Retinal pigment epithelial cell (primary cell): ENCODE measurements around the gene MSANTD1.

Experiments
- DNase-seq: peaks from one replicate; pipeline ENCODE4 v3.0.0-alpha.2; 2010; ENCODE audit warnings: low read depth
- H3K4me3 ChIP-seq: 2 replicates; pipeline ENCODE4 v1.5.1; 2011; ENCODE audit warnings: mild to moderate bottlenecking, low read length, control low read depth, moderate library complexity
- CTCF ChIP-seq: conservative IDR thresholded peaks from 2 replicates; pipeline ENCODE4 v1.5.1; 2011; ENCODE audit warnings: low read depth, low read length, control low read depth, inconsistent platforms

Gene MSANTD1

GRCh38 chr4:3301450-3302172 is 52.7 kb downstream of the MSANTD1 start:
- TF ChIP-seq CTCF, result no peak
- no peak overlapping the region for H3K4me3 ChIP-seq
- DNase-seq, result no peak

GRCh38 chr4:3302173-3302785 is 53.3 kb downstream of the MSANTD1 start:
- DNase-seq, result no peak
- H3K4me3 ChIP-seq, result no peak overlapping the region
- no peak for TF ChIP-seq CTCF

- no peak for TF ChIP-seq CTCF
- DNase-seq, result no peak
- no peak overlapping the region for H3K4me3 ChIP-seq
Measured at GRCh38 chr4:3302786-3303564, 54.0 kb downstream of the MSANTD1 start.

- no peak overlapping the region for H3K4me3 ChIP-seq
- no peak for DNase-seq
- TF ChIP-seq CTCF, result no peak
Measured at GRCh38 chr4:3303565-3303824, 54.5 kb downstream of the MSANTD1 start.

- H3K4me3 ChIP-seq, result peak overlapping the region; percentile 25
- no peak for DNase-seq
- TF ChIP-seq CTCF, result no peak
Measured at GRCh38 chr4:3303923-3304710, 55.2 kb downstream of the MSANTD1 start.

GRCh38 chr4:3304831-3305609 is 56.1 kb downstream of the MSANTD1 start:
- no peak for DNase-seq
- TF ChIP-seq CTCF, result no peak
- peak overlapping the region; percentile 25 for H3K4me3 ChIP-seq
